Stimulated activated naive CD8-positive, alpha-beta T cell treated with anti-CD3 and anti-CD28 coated beads, Interleukin-15, amount 100 ng/mL, for 72 hours (primary cell): Measurements from ENCODE around the gene SDHAF3.
"Not testable (repeated sequence)": the region's sequence is repeated elsewhere in the genome, so short reads cannot be mapped to it uniquely, and the experiment has no call there.

Source experiments
- ATAC-seq: fragments of 150-1000 bp; cut with Tn5 transposase; 2 replicates; pipeline ENCODE4 v1.10.0; 2021; ENCODE audit warnings: mild to moderate bottlenecking, moderate library complexity
- DNase-seq, 2 donors: peaks; one replicate each; pipeline ENCODE4 v3.0.0; 2021 to 2022
- H3K27ac Mint-ChIP-seq, 2 donors: one replicate each; pipeline ENCODE4 v1.8.0; 2022; ENCODE audit warnings: mild to moderate bottlenecking in 2 of 2, mixed read lengths in 2 of 2, moderate library complexity in 2 of 2
- H3K27me3 Mint-ChIP-seq: one replicate; pipeline ENCODE4 v1.8.0; 2022; ENCODE audit warnings: mixed read lengths
- H3K4me1 Mint-ChIP-seq: one replicate; pipeline ENCODE4 v1.8.0; 2022; ENCODE audit warnings: mild to moderate bottlenecking, mixed read lengths
- H3K4me3 Mint-ChIP-seq, 2 donors: one replicate each; pipeline ENCODE4 v1.8.0; 2022; ENCODE audit warnings: mild to moderate bottlenecking in 2 of 2, mixed read lengths in 2 of 2, moderate library complexity in 1 of 2
- H3K9me3 Mint-ChIP-seq, 2 donors: one replicate each; pipeline ENCODE4 v1.8.0; 2022; ENCODE audit warnings: mixed read lengths in 2 of 2

Gene SDHAF3

GRCh38 chr7:97161609-97162008 is 44.1 kb downstream of the SDHAF3 start:
- H3K27me3 Mint-ChIP-seq, DNase-seq, H3K27ac Mint-ChIP-seq, H3K4me1 Mint-ChIP-seq, ATAC-seq, H3K4me3 Mint-ChIP-seq: not testable (repeated sequence)
- H3K9me3 Mint-ChIP-seq = peaks cover 4 to 22% of the 10 kb centered on the region in 2 donors

- H3K9me3 Mint-ChIP-seq = peaks cover 9 to 24% of the 10 kb centered on the region in 2 donors
- no peak for DNase-seq
- no peak overlapping the region for H3K27ac Mint-ChIP-seq
- peaks cover 17% of the 10 kb centered on the region for H3K4me1 Mint-ChIP-seq
- no peak for ATAC-seq
- no peaks in the 10 kb centered on the region for H3K27me3 Mint-ChIP-seq
- no peak overlapping the region for H3K4me3 Mint-ChIP-seq
These were observed 48.8 kb downstream of the SDHAF3 start for GRCh38 chr7:97166308-97166707.

- peak overlapping the region in 1 of 2 donors; percentile 93 for H3K27ac Mint-ChIP-seq
- H3K9me3 Mint-ChIP-seq = peaks cover 9 to 24% of the 10 kb centered on the region in 2 donors
- DNase-seq (no peak), ATAC-seq (peak; percentile 56)
- H3K4me1 Mint-ChIP-seq = peaks cover 17% of the 10 kb centered on the region
- H3K27me3 Mint-ChIP-seq = no peaks in the 10 kb centered on the region
- H3K4me3 Mint-ChIP-seq = no peak overlapping the region
These were observed 49.7 kb downstream of the SDHAF3 start for GRCh38 chr7:97167176-97167575.

GRCh38 chr7:97167749-97168148 is 50.3 kb downstream of the SDHAF3 start:
- H3K4me1 Mint-ChIP-seq = peaks cover 17% of the 10 kb centered on the region
- H3K27me3 Mint-ChIP-seq = no peaks in the 10 kb centered on the region
- no peak overlapping the region for H3K4me3 Mint-ChIP-seq
- DNase-seq = no peak
- H3K9me3 Mint-ChIP-seq = peaks cover 9 to 24% of the 10 kb centered on the region in 2 donors
- peak overlapping the region in 1 of 2 donors; percentile 54 for H3K27ac Mint-ChIP-seq
- ATAC-seq = no peak

GRCh38 chr7:97174303-97174702 is 56.8 kb downstream of the SDHAF3 start:
- H3K27ac Mint-ChIP-seq = no peak overlapping the region
- no peak for DNase-seq
- no peaks in the 10 kb centered on the region for H3K9me3 Mint-ChIP-seq
- H3K4me1 Mint-ChIP-seq = peaks cover 5% of the 10 kb centered on the region
- no peaks in the 10 kb centered on the region for H3K27me3 Mint-ChIP-seq
- no peak for ATAC-seq
- no peak overlapping the region for H3K4me3 Mint-ChIP-seq

- no peaks in the 10 kb centered on the region for H3K9me3 Mint-ChIP-seq
- H3K4me3 Mint-ChIP-seq = no peak overlapping the region
- ATAC-seq (peak; percentile 62), DNase-seq (peak; percentile 20 to 35)
- H3K4me1 Mint-ChIP-seq = peaks cover 3% of the 10 kb centered on the region
- H3K27me3 Mint-ChIP-seq = no peaks in the 10 kb centered on the region
- no peak overlapping the region for H3K27ac Mint-ChIP-seq
These were observed 62.1 kb downstream of the SDHAF3 start for GRCh38 chr7:97179454-97180104.

GRCh38 chr7:97187067-97187466 is 69.6 kb downstream of the SDHAF3 start:
- peaks cover 19% of the 10 kb centered on the region for H3K27me3 Mint-ChIP-seq
- ATAC-seq = no peak
- H3K27ac Mint-ChIP-seq = no peak overlapping the region
- H3K9me3 Mint-ChIP-seq = no peaks in the 10 kb centered on the region
- no peaks in the 10 kb centered on the region for H3K4me1 Mint-ChIP-seq
- no peak for DNase-seq
- no peak overlapping the region for H3K4me3 Mint-ChIP-seq

- Mint-ChIP-seq H3K27me3 (peaks cover 42% of the 10 kb centered on the region), H3K9me3 (peaks cover 0 to 11% of the 10 kb centered on the region in 2 donors)
- not testable (repeated sequence) for H3K4me1 Mint-ChIP-seq, H3K27ac Mint-ChIP-seq, ATAC-seq, DNase-seq, H3K4me3 Mint-ChIP-seq
These were observed 78.7 kb downstream of the SDHAF3 start for GRCh38 chr7:97196174-97196573.

- no peak overlapping the region for H3K27ac Mint-ChIP-seq
- no peaks in the 10 kb centered on the region for H3K4me1 Mint-ChIP-seq
- peaks cover 0 to 11% of the 10 kb centered on the region in 2 donors for H3K9me3 Mint-ChIP-seq
These were observed 81.1 kb downstream of the SDHAF3 start for GRCh38 chr7:97198596-97198995.

GRCh38 chr7:97200018-97200417 is 82.5 kb downstream of the SDHAF3 start:
- no peak overlapping the region for H3K4me3 Mint-ChIP-seq
- no peak for DNase-seq
- no peaks in the 10 kb centered on the region for H3K4me1 Mint-ChIP-seq
- H3K9me3 Mint-ChIP-seq = peaks cover 0 to 3% of the 10 kb centered on the region in 2 donors
- H3K27ac Mint-ChIP-seq = no peak overlapping the region
- ATAC-seq = no peak
- H3K27me3 Mint-ChIP-seq = peaks cover 29% of the 10 kb centered on the region

More at GRCh38 chr7:97198596-97198995, 81.1 kb downstream of the SDHAF3 start:
- ATAC-seq = no peak
- Mint-ChIP-seq H3K4me3 (no peak overlapping the region), H3K27me3 (peaks cover 38% of the 10 kb centered on the region)
- no peak for DNase-seq

- DNase-seq (no peak), ATAC-seq (no peak)
- no peak overlapping the region for H3K27ac Mint-ChIP-seq
- no peaks in the 10 kb centered on the region for H3K4me1 Mint-ChIP-seq
- H3K9me3 Mint-ChIP-seq = no peaks in the 10 kb centered on the region
- peaks cover 9% of the 10 kb centered on the region for H3K27me3 Mint-ChIP-seq
- no peak overlapping the region for H3K4me3 Mint-ChIP-seq
These were observed 86.5 kb downstream of the SDHAF3 start for GRCh38 chr7:97203957-97204356.

GRCh38 chr7:97204821-97205220 is 87.3 kb downstream of the SDHAF3 start:
- ATAC-seq (no peak), DNase-seq (no peak)
- Mint-ChIP-seq H3K9me3 (no peaks in the 10 kb centered on the region), H3K27me3 (peaks cover 9% of the 10 kb centered on the region), H3K4me3 (no peak overlapping the region), H3K27ac (no peak overlapping the region), H3K4me1 (no peaks in the 10 kb centered on the region)

GRCh38 chr7:97215556-97215955 is 98.1 kb downstream of the SDHAF3 start:
- no peak for ATAC-seq
- H3K27ac Mint-ChIP-seq = no peak overlapping the region
- DNase-seq = no peak
- peaks cover 44% of the 10 kb centered on the region for H3K27me3 Mint-ChIP-seq
- peaks cover 4 to 28% of the 10 kb centered on the region in 2 donors for H3K9me3 Mint-ChIP-seq
- no peak overlapping the region for H3K4me3 Mint-ChIP-seq
- H3K4me1 Mint-ChIP-seq = no peaks in the 10 kb centered on the region

GRCh38 chr7:97218767-97219166 is 101.3 kb downstream of the SDHAF3 start:
- DNase-seq (no peak), ATAC-seq (no peak)
- H3K4me1 Mint-ChIP-seq = no peaks in the 10 kb centered on the region
- H3K27ac Mint-ChIP-seq = no peak overlapping the region
- H3K4me3 Mint-ChIP-seq = no peak overlapping the region
- H3K27me3 Mint-ChIP-seq = peaks cover 41% of the 10 kb centered on the region
- peaks cover 2 to 16% of the 10 kb centered on the region in 2 donors for H3K9me3 Mint-ChIP-seq

- ATAC-seq (no peak), DNase-seq (no peak)
- Mint-ChIP-seq H3K27ac (no peak overlapping the region), H3K4me3 (no peak overlapping the region), H3K9me3 (peaks cover 0 to 11% of the 10 kb centered on the region in 2 donors), H3K27me3 (peaks cover 40% of the 10 kb centered on the region), H3K4me1 (no peaks in the 10 kb centered on the region)
These were observed 101.7 kb downstream of the SDHAF3 start for GRCh38 chr7:97219237-97219636.

- H3K27me3 Mint-ChIP-seq = peaks cover 28% of the 10 kb centered on the region
- no peak for DNase-seq
- no peak for ATAC-seq
- no peaks in the 10 kb centered on the region for H3K4me1 Mint-ChIP-seq
- H3K4me3 Mint-ChIP-seq = no peak overlapping the region
- H3K27ac Mint-ChIP-seq = no peak overlapping the region
- H3K9me3 Mint-ChIP-seq = no peaks in the 10 kb centered on the region
These were observed 106.8 kb downstream of the SDHAF3 start for GRCh38 chr7:97224316-97224715.

GRCh38 chr7:97226541-97226940 is 109.0 kb downstream of the SDHAF3 start:
- H3K4me1 Mint-ChIP-seq = no peaks in the 10 kb centered on the region
- no peaks in the 10 kb centered on the region for H3K9me3 Mint-ChIP-seq
- DNase-seq = no peak
- H3K27me3 Mint-ChIP-seq = peaks cover 27% of the 10 kb centered on the region
- no peak overlapping the region for H3K4me3 Mint-ChIP-seq
- ATAC-seq = no peak
- no peak overlapping the region for H3K27ac Mint-ChIP-seq
